Small intestine (tissue), 7 donors: ENCODE data around the gene RIT1. TPM values are rescaled to one million over a fixed set of nuclear protein-coding genes. Genes with fewer than 3 reads are reported as not detected.
A peak's percentile ranks its signal among the peaks of the same experiment; 100 is the strongest.

Experiments
- DNase-seq, 2 donors: peaks; one replicate each; pipeline versions ENCODE4 v3.0.0 to v3.0.0-alpha.2; 2013
- FAIRE-seq: peaks from 2 replicates; lab custom pipeline; 2012; peaks lifted over from hg19 to GRCh38; lab: Jason Lieb, UNC
- H3K27ac ChIP-seq, 3 donors: one replicate each; pipeline ENCODE4 v1.5.1; 2013; ENCODE audit warnings: low read length in 2 of 3, mild to moderate bottlenecking in 2 of 3, control low read depth in 1 of 3, inconsistent platforms in 1 of 3, low read depth in 1 of 3, moderate library complexity in 1 of 3
- H3K27me3 ChIP-seq, 3 donors: one replicate each; pipeline ENCODE4 v1.6.1; 2013; ENCODE audit warnings: low read length in 3 of 3, inconsistent platforms in 1 of 3; ENCODE audit not compliant: control insufficient read depth in 3 of 3, insufficient read depth in 3 of 3
- H3K36me3 ChIP-seq, 3 donors: one replicate each; pipeline ENCODE4 v1.6.1; 2013; ENCODE audit warnings: low read length in 3 of 3, inconsistent platforms in 1 of 3, low read depth in 1 of 3, mild to moderate bottlenecking in 1 of 3, moderate library complexity in 1 of 3; ENCODE audit not compliant: control insufficient read depth in 3 of 3, insufficient read depth in 2 of 3
- H3K4me1 ChIP-seq, 3 donors: one replicate each; pipeline ENCODE4 v1.6.1; 2013; ENCODE audit warnings: low read length in 2 of 3, inconsistent platforms in 1 of 3, low read depth in 1 of 3, mild to moderate bottlenecking in 1 of 3, moderate library complexity in 1 of 3; ENCODE audit not compliant: control insufficient read depth in 3 of 3, insufficient read depth in 2 of 3
- H3K4me3 ChIP-seq, 3 donors: one replicate each; pipeline ENCODE4 v1.5.1; 2013; ENCODE audit warnings: low read length in 3 of 3, control low read depth in 1 of 3, inconsistent platforms in 1 of 3, low read depth in 1 of 3, mild to moderate bottlenecking in 1 of 3, moderate library complexity in 1 of 3
- H3K9me3 ChIP-seq, 2 donors: one replicate each; pipeline ENCODE4 v1.6.1; 2013; ENCODE audit warnings: low read depth in 1 of 2, low read length in 1 of 2; ENCODE audit not compliant: control insufficient read depth in 2 of 2, insufficient read depth in 1 of 2
- WGBS, 3 donors: extraction: QIAGEN DNeasy Blood & Tissue Kit; methylation state at CpG; one replicate each; pipeline ENCODE4 v1.1.7; 2013; 5-methylcytosine and 5-hydroxymethylcytosine counted together
- polyA plus RNA-seq, 4 donors: library from polyadenylated mRNA; stranded (reverse) in 3 of 4; unstranded in 1 of 4; fragments of 200-250 nt in 3 of 4; fragments of 120-200 nt in 1 of 4; gene quantifications; one replicate each; pipeline versions ENCODE4 v1.2.1 to v1.2.3, GENCODE V29; 2013
- donor health status: healthy with polysubstance abuse.
- donor health status: control.
- donor health status: control.
- donor health status: Bipolar disorder and iron deficiency.
- donor health status: healthy.

The RIT1 gene
- polyA plus RNA-seq, 4 donors = 9.7 to 57.8 (median 11.7) TPM

GRCh38 chr1:155884031-155884960, 26.9 kb downstream of the RIT1 start:
- no peak for FAIRE-seq
- peak; percentile 71 to 75 for DNase-seq
- Histone ChIP-seq H3K4me1 (peaks cover 0 to 61% (median 3%) of the 10 kb centered on the region in 3 donors), H3K9me3 (no peaks in the 10 kb centered on the region), H3K27me3 (no peaks in the 10 kb centered on the region), H3K27ac (peak overlapping the region; percentile 36 to 90 (median 42)), H3K36me3 (peaks cover 0 to 3% (median 0%) of the 10 kb centered on the region in 3 donors), H3K4me3 (no peak overlapping the region)
- 22 to 58% (median 42%) methylated on average over 9 of the region's 9 CpGs for WGBS, 3 donors

- FAIRE-seq (no peak), DNase-seq (no peak)
- no peak overlapping the region for H3K4me3 ChIP-seq
- H3K9me3 ChIP-seq = no peaks in the 10 kb centered on the region
- 56 to 70% (median 66%) methylated on average over 2 of the region's 2 CpGs for WGBS, 3 donors
- H3K27ac ChIP-seq = peak overlapping the region in 1 of 3 donors; percentile 90
- peaks cover 0 to 62% (median 3%) of the 10 kb centered on the region in 3 donors for H3K4me1 ChIP-seq
- peaks cover 0 to 9% (median 0%) of the 10 kb centered on the region in 3 donors for H3K36me3 ChIP-seq
- no peaks in the 10 kb centered on the region for H3K27me3 ChIP-seq
Observed at GRCh38 chr1:155882766-155883165, 28.4 kb downstream of the RIT1 start.

- DNase-seq (peak; percentile 68 to 82), FAIRE-seq (no peak)
- peaks cover 0 to 62% (median 3%) of the 10 kb centered on the region in 3 donors for H3K4me1 ChIP-seq
- no peaks in the 10 kb centered on the region for H3K9me3 ChIP-seq
- H3K27me3 ChIP-seq = no peaks in the 10 kb centered on the region
- H3K27ac ChIP-seq = peak overlapping the region in 1 of 3 donors; percentile 90
- no peak overlapping the region for H3K4me3 ChIP-seq
- peaks cover 0 to 9% (median 0%) of the 10 kb centered on the region in 3 donors for H3K36me3 ChIP-seq
Observed at GRCh38 chr1:155882235-155882634, 28.9 kb downstream of the RIT1 start.

- Histone ChIP-seq H3K4me3 (no peak overlapping the region), H3K4me1 (peaks cover 0 to 62% (median 3%) of the 10 kb centered on the region in 3 donors), H3K36me3 (peaks cover 0 to 9% (median 0%) of the 10 kb centered on the region in 3 donors), H3K9me3 (no peaks in the 10 kb centered on the region), H3K27ac (peak overlapping the region in 1 of 3 donors; percentile 76), H3K27me3 (no peaks in the 10 kb centered on the region)
- DNase-seq (peak; percentile 41 to 91), FAIRE-seq (no peak)
- WGBS, 3 donors = 18 to 63% (median 50%) methylated on average over 6 of the region's 6 CpGs
Observed at GRCh38 chr1:155880950-155881349, 30.2 kb downstream of the RIT1 start.

- H3K36me3 ChIP-seq = peaks cover 0 to 9% (median 0%) of the 10 kb centered on the region in 3 donors
- H3K9me3 ChIP-seq = no peaks in the 10 kb centered on the region
- 90 to 98% (median 97%) methylated on average over 2 of the region's 2 CpGs for WGBS, 3 donors
- peaks cover 0 to 57% (median 3%) of the 10 kb centered on the region in 3 donors for H3K4me1 ChIP-seq
- DNase-seq (no peak), FAIRE-seq (no peak)
- peak overlapping the region in 1 of 3 donors; percentile 76 for H3K27ac ChIP-seq
- H3K27me3 ChIP-seq = no peaks in the 10 kb centered on the region
- no peak overlapping the region for H3K4me3 ChIP-seq
Observed at GRCh38 chr1:155880251-155880650, 30.9 kb downstream of the RIT1 start.

GRCh38 chr1:155877945-155878344, 33.2 kb downstream of the RIT1 start:
- 97 to 100% (median 100%) methylated on average over 2 of the region's 2 CpGs for WGBS, 3 donors

GRCh38 chr1:155873860-155874259, 37.3 kb downstream of the RIT1 start:
- Histone ChIP-seq H3K27ac (no peak overlapping the region), H3K27me3 (no peaks in the 10 kb centered on the region), H3K4me1 (no peaks in the 10 kb centered on the region), H3K36me3 (peaks cover 0 to 17% (median 0%) of the 10 kb centered on the region in 3 donors), H3K9me3 (no peaks in the 10 kb centered on the region), H3K4me3 (no peak overlapping the region)
- DNase-seq (peak in 1 of 2 donors; percentile 25), FAIRE-seq (no peak)
- WGBS, 3 donors = 46 to 69% (median 50%) methylated on average over 9 of the region's 9 CpGs

More at GRCh38 chr1:155877945-155878344, 33.2 kb downstream of the RIT1 start:
- no peaks in the 10 kb centered on the region for H3K27me3 ChIP-seq
- H3K4me1 ChIP-seq = peaks cover 0 to 35% (median 0%) of the 10 kb centered on the region in 3 donors
- peaks cover 0 to 9% (median 0%) of the 10 kb centered on the region in 3 donors for H3K36me3 ChIP-seq
- no peak for DNase-seq
- no peak for FAIRE-seq
- no peak overlapping the region for H3K27ac ChIP-seq
- H3K4me3 ChIP-seq = no peak overlapping the region
- no peaks in the 10 kb centered on the region for H3K9me3 ChIP-seq

GRCh38 chr1:155872527-155872926, 38.6 kb downstream of the RIT1 start:
- Histone ChIP-seq H3K9me3 (no peaks in the 10 kb centered on the region), H3K4me1 (no peaks in the 10 kb centered on the region), H3K4me3 (no peak overlapping the region), H3K27me3 (no peaks in the 10 kb centered on the region), H3K27ac (no peak overlapping the region), H3K36me3 (peaks cover 0 to 13% (median 0%) of the 10 kb centered on the region in 3 donors)
- 90 to 94% (median 93%) methylated on average over 5 of the region's 5 CpGs for WGBS, 3 donors
- FAIRE-seq = no peak
- no peak for DNase-seq
